GM19468 (cell line): ENCODE measurements around the gene PDE4B.
"Not testable (repeated sequence)": the region's sequence is repeated elsewhere in the genome, so short reads cannot be mapped to it uniquely, and the experiment has no call there.

Experiments
- ATAC-seq: cut with Tn5 transposase; IDR thresholded peaks from one replicate; pipeline ENCODE4 v1.9.1; 2021; ENCODE audit warnings: mild to moderate bottlenecking, moderate library complexity, moderate number of reproducible peaks; ENCODE audit not compliant: unreplicated experiment; ENCODE audit errors: extremely low read depth

PDE4B gene

DNA sequence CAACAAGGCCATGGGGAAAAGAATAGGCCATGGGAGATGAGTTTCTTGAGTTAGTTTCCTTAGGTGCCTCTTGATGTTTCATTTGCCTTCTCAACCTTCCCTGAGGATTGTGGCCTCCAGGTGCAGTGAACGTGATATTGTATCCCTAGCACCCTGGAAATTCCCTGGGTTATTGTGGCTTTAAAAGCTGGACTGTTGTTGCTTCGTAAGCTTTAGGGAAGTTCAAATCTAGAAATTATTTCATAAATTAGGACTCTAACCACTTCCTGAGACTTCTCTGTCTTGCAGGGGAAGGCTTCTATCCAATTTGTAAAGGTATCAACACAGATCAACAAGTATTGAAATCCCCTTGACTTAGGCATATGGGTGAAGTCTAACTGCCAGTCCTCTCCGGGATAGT lies 627.5 kb downstream of the PDE4B start:
- not testable (repeated sequence) for ATAC-seq

DNA sequence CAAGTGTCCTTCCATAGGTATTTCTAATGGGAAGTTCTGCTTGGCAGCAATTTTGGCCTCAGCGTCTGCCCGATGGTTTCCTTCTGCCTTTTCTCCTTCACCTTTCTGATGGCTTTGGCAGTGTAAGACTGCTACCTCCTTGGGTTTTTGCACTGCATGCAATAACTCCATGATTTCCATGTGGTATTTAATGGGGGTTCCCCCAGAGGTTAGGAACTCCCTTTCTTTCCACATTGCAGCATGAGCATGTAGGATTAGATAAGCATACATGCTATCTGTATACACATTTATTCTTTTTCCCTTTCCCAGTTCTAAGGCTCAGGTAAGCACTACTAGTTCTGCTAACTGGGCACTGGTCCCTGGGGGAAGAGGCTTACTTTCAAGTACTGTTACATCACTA lies 628.2 kb downstream of the PDE4B start:
- ATAC-seq, result not testable (repeated sequence)

- ATAC-seq, result no peak
These were observed 630.1 kb downstream of the PDE4B start for GRCh38 chr1:66422804-66423203.
